NCI-H774 (cell line): ENCODE measurements around the gene PDE4B.

Experiments
- DNase-seq: peaks from one replicate; lab custom pipeline; 2025; lab: John Stamatoyannopoulos, UW

The PDE4B gene

GRCh38 chr1:66337249-66337648, 544.6 kb downstream of the PDE4B start:
- DNase-seq = no peak

- no peak for DNase-seq
These were observed 547.2 kb downstream of the PDE4B start for GRCh38 chr1:66339944-66340343.

- no peak for DNase-seq
These were observed 548.9 kb downstream of the PDE4B start for GRCh38 chr1:66341446-66342089.

GRCh38 chr1:66342707-66343106, 550.0 kb downstream of the PDE4B start:
- DNase-seq = no peak

- no peak for DNase-seq
These were observed 551.1 kb downstream of the PDE4B start for GRCh38 chr1:66343569-66344325.

- no peak for DNase-seq
These were observed 553.5 kb downstream of the PDE4B start for GRCh38 chr1:66346057-66346795.

- no peak for DNase-seq
These were observed 554.2 kb downstream of the PDE4B start for GRCh38 chr1:66346873-66347272.

GRCh38 chr1:66348776-66349175, 556.1 kb downstream of the PDE4B start:
- no peak for DNase-seq

GRCh38 chr1:66349242-66349641, 556.5 kb downstream of the PDE4B start:
- no peak for DNase-seq

GRCh38 chr1:66350001-66350547, 557.4 kb downstream of the PDE4B start:
- DNase-seq = no peak

GRCh38 chr1:66351478-66351877, 558.8 kb downstream of the PDE4B start:
- no peak for DNase-seq

- peak; percentile 55 for DNase-seq
These were observed 559.2 kb downstream of the PDE4B start for GRCh38 chr1:66351913-66352312.

- DNase-seq = no peak
These were observed 560.1 kb downstream of the PDE4B start for GRCh38 chr1:66352792-66353191.

GRCh38 chr1:66353257-66353656, 560.6 kb downstream of the PDE4B start:
- DNase-seq = no peak

GRCh38 chr1:66354311-66355201, 561.9 kb downstream of the PDE4B start:
- no peak for DNase-seq

GRCh38 chr1:66355756-66356155, 563.1 kb downstream of the PDE4B start:
- no peak for DNase-seq

- no peak for DNase-seq
These were observed 563.9 kb downstream of the PDE4B start for GRCh38 chr1:66356605-66357004.

- DNase-seq = no peak
These were observed 564.3 kb downstream of the PDE4B start for GRCh38 chr1:66357021-66357420.

- DNase-seq = no peak
These were observed 564.9 kb downstream of the PDE4B start for GRCh38 chr1:66357478-66358197.

GRCh38 chr1:66359269-66359668, 566.6 kb downstream of the PDE4B start:
- no peak for DNase-seq

GRCh38 chr1:66359815-66360214, 567.1 kb downstream of the PDE4B start:
- no peak for DNase-seq
